Activated CD8-positive, alpha-beta memory T cell treated with anti-CD3 and anti-CD28 coated beads for 4 hours (primary cell): ENCODE data around the gene GOLGA8B.
"Not testable (repeated sequence)": the region's sequence is repeated elsewhere in the genome, so short reads cannot be mapped to it uniquely, and the experiment has no call there.

Experiments used
- DNase-seq, 2 donors: peaks; one replicate each; pipeline ENCODE4 v3.0.0-alpha.2; 2020; ENCODE audit warnings: low read depth in 2 of 2

The GOLGA8B gene

DNA sequence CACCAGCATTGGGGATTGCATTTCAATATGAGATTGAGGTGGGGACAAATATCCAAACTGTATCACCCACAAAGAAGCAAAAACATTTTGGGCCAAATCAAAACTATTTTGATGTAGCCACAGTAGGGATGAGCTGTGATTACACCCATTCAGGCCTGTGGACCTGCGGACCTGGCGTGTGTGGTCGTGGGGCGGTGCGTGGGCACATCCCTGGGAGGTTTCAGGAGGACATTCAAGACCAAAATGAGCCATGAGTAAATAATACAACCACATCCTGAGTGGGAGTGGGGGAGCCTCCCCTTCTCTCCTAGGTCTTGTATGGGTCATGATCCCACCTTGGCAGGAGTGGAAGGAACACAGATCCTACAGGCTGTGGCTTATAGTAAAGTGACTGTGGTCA is 23.7 kb downstream of the GOLGA8B start:
- not testable (repeated sequence) for DNase-seq

DNA sequence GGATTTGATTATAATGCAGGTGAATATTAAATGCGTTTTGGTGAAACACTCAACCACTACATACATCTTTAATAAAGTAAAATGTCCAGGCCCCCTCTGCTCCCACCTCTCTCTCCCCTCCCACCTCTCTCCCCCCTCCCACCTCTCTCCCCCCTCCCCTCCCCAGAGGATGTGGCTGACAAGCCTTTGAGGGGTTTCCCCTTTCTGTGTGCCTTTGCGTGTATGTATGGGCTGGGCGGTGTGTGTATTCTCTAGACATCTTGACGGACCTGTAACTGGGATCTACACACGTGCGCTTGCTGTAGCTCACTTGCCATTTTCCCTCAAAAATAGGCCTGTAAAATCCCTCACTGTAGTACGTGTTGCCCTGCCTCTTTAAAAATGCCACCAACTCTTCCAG is 28.3 kb downstream of the GOLGA8B start:
- DNase-seq = not testable (repeated sequence)

DNA sequence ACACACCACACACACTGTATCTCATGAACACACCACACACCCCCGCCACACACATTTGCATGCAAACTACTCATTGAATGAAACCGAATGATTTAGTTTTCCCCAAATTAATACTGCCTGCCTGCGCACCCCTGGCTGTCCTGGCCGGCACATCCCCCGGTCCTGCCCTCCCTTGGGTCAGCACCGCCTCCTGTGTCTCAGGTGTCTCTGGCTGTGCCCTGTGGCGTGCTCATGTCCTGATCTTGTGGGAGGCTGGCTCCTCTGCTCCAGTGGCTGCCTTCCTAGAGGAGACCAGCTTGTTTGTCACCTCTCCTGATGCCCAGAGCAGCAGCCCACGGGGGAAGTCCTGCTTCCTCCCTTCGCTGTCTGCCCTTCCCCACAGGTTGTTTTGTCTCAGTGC is 28.7 kb downstream of the GOLGA8B start:
- DNase-seq = not testable (repeated sequence)

DNA sequence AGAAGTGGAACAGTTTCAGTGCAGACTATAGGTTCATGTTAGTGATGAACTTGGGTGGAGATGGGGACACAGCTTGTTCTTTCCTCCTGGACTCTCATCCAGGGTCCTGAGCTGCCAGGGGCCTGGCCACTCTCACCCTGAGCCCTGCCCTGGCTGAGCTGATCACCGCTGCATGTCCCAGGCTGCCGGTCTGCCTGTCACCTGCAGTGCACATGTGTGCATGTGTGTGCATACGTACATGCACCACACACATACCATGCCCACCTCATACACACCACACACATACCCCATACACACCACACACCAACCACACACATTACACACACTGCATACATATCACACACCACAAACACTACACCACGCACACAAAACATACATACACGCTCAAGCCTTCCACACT is 29.3 kb downstream of the GOLGA8B start:
- not testable (repeated sequence) for DNase-seq

DNA sequence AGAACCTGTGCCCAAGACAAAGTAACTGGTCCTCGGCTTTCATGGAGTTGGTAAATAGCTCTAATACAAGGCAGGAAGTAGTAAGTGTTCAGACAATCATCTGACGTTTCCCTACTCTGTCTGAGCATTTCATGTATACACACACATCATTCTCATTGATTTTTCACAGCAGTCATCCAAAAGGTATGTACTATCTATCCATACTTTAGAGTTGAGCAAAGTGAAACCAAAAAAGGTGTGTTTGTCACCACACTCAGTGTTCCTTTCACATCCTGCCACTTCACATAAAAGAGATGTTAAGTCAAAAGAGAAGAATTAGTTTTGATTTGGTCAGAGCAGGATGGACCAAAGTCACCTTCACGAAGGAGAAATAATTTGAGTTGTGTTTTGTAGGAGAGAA is 33.3 kb downstream of the GOLGA8B start:
- not testable (repeated sequence) for DNase-seq

DNA sequence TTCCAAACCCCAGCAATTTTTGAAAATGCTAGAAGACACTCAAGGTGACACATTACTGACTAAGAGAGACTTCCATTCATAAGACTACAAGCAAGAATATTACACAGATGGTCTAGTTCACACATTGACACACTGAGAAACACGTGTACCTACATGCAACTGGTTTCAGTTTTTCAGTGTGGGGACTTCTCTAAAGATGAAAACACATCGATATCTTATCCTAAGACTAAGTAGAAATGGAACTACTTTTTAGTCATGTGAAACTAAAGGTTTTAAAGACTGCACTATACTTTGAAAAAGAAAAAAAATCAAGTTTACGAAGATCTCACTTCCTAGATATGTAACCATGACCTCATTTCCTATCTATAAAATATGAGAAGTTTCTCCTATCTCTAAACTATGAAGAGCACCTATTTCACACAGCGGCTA is 34.1 kb downstream of the GOLGA8B start:
- not testable (repeated sequence) for DNase-seq

DNA sequence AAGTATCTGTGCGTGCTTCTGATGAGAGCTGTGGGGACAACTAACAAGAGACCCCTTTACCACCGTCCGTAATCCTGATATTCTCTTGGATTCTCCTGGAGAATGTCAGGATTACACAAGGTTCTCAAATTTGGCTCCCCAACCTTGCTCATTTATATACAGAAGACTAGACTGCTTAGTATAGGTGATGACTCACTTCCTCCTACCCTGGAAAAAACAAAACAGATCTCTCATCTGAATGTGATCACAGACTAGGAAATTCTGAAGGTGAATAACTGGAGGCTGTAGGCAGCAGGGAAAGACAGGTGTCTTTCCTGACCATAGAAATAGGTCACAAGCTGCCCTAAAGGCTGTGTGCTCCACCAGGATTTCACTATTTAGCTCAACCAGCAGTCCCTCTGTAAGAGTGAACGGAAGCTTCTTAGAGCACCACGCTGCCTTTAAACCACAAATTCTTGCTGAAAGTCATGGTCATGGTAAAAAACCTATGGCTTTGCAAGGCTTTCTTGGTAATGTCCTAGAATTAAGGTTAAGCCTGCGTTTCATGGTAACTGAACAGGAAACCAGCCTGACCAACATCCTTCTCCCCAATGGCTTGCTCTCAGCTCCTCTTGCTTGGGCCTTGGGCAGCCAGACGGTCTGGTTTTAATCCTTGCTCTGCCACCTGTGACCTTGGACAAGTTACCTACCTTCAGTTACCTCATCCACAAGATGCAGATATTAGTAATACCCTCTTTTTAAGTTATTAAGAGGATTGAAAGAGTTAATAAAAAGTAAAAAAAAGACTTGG is 39.4 kb downstream of the GOLGA8B start:
- DNase-seq = not testable (repeated sequence)

DNA sequence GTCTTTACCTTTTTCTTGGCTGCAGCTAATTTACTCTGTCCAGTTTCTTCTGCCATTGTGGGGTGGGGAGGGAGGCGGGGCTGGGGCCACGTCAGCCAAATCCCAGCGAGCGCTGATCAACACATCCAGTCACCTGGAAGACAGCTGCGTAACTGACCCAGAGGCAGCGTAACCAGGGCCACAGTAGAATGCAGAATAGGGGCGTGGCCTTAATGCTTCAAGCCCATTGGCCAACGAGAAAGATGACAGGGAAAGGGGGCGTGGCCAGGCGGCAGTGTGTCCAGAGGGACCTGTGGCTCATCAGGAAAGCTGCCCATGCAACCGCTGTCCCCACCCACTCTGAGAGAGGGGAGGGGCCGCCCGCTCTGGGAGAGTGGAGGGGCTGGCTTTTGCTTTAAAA is 47.6 kb downstream of the GOLGA8B start:
- DNase-seq = not testable (repeated sequence)
